Measurements from ENCODE around the gene SUN2.
"Not testable (repeated sequence)": the region's sequence is repeated elsewhere in the genome, so short reads cannot be mapped to it uniquely, and the experiment has no call there.

The SUN2 gene, protein sequence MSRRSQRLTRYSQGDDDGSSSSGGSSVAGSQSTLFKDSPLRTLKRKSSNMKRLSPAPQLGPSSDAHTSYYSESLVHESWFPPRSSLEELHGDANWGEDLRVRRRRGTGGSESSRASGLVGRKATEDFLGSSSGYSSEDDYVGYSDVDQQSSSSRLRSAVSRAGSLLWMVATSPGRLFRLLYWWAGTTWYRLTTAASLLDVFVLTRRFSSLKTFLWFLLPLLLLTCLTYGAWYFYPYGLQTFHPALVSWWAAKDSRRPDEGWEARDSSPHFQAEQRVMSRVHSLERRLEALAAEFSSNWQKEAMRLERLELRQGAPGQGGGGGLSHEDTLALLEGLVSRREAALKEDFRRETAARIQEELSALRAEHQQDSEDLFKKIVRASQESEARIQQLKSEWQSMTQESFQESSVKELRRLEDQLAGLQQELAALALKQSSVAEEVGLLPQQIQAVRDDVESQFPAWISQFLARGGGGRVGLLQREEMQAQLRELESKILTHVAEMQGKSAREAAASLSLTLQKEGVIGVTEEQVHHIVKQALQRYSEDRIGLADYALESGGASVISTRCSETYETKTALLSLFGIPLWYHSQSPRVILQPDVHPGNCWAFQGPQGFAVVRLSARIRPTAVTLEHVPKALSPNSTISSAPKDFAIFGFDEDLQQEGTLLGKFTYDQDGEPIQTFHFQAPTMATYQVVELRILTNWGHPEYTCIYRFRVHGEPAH

DNA sequence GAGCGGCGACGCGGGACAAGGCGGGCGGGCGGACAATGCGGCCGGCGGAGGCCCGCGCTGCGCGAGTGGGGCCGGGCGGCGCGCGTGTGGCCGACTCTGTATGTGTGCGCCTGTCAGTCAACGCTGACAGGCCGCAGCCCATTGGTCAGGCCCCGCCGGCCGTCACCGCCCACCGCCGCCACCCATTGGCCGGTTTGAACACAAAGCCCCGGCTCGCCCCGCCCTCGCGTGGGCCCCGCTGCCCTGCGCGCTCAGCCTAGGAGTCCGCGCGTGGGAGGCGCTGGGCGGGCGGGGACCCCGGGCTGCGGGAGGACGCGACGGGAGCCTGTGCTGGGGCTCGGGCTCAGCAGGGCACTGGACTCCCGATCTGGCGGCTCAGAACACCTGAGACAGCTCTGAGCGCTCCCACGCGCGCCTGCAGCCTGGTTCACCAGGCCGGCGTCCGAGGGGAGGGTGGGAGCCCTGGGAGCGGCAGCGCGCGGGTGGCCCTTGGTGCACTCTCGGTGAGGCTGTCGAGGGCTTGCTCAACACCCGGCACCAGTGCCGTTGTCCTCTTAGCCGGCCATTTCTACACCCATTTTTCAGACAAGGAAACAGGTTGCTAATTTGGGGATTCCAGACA is at the start of gene SUN2:
Gene SUN2, minus strand, starts transcription at position 88 of the 622 bp plus-strand sequence. CDS start 3,370 bp downstream, outside the sequence.
- peak; percentile 53 for DNase-seq

GRCh38 chr22:38805041-38805593 is 49.3 kb upstream of the SUN2 start:
- DNase-seq, result not testable (repeated sequence)

DNA sequence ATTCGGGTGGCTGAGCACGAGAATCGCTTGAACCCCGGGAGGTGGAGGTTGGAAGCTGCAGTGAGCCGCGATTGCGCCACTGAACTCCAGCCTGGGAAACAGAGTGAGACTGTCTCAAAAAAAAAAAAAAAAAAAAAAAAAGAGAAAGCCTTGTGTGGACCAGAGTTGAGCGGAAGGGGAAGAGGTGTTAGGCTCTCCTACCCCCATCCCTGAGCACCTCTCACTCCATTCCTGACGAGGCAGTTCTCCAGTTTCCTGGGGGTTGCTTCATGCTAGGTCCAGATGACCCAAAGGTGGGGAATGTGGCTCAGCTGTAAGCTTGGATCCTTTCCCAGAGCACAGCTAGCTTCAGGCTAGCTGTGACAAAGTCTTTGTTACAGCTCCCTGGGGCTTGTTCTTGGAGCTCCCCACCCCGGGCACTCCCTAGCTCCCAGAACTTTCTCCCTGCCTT is 46.9 kb upstream of the SUN2 start:
- no peak for DNase-seq

GRCh38 chr22:38799265-38800002 is 43.6 kb upstream of the SUN2 start:
- DNase-seq, result no peak

DNA sequence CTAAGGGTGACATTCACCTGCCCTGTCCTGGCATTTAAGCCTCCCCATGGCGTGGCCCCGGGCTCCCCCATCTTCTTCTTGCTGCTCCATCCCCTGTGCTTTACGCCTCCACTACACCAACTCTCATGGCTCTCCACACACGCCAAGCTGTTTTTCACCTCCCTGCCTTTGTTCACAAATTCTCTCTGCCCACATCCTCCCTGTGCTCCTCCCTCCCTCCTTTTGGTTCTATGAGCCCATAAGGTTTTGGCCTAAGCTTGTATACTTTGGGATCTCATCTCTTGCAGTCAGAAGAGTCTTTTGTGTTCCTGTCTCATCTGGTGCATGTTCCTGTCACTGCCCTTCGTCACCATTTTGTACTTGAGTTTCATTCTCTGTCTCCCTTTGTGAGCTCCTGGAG is 42.7 kb upstream of the SUN2 start:
- no peak for DNase-seq

DNA sequence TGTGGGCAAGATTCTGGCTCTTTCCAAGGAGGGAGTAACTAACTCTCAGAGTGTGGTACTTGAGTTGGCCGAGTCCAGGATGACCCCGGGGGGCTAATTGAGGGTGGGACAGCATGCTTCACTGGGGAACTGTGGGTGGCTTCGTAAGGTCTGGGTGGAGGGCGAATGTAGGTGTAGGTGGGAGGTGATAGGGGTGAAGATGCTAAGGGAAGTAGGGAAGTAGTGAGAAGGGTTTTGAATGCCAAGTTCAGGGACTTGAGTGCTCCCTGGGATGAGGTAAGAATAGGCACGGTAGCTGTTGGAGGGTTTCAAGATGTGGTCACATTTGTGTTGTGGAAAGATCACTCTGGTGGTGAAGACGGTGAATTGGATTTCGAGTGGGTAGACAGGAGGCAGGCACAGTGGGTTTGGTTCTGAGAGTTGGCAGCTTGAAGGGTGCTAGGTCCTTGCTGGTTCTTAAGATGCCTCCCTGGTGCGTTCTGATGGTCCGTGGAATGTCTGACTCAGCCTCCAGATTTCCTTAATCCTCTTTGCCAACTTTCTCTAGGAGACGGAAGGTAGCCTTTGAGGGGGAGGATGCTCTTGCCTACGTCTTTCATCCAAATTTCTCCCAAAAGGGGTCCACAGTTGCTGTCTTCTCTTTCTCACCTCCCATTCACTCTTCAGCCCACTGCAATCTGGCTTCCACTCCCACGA is 40.6 kb upstream of the SUN2 start:
- no peak for DNase-seq

- DNase-seq, result no peak
These were observed 39.8 kb upstream of the SUN2 start for GRCh38 chr22:38795569-38795968.

DNA sequence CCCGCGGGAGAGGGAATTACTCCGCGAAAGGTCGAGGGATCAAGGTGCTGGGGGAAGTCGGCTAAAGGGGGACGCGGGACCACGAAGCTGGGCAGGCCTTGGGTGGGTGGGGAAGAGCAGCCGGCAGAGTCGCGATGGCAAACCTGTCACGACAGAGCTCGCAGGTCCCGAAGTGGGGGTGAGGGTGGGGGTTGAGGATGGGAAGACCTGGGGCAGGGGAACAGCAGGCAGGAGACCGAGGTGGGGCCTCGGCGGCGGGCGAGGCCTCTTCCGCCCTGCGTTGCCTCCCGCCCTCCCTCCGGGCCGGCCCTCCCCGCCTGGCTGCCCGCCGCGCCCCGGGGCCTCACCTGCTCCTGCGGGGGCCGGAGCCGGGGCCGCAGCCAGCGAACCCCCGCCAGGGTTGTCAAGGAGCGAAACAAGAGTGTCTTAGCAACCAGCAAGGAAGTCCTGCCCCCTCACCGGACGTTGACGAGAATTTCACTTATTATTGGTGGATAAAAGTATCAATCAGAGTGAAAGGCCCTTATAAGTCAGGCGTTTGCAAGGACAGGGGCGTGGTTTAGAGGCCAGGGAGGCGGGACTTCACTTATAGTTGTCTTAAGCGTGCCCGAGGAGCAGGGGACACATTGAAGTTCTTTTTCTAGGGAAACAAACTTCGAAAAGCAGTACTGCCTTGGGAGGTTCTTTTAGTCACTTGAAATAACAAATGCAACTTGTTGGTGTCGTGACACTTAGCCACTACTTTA is 38.1 kb upstream of the SUN2 start, which contains the start of gene DNAL4:
Gene DNAL4, minus strand, starts transcription at position 423 of the 746 bp plus-strand sequence. CDS start 11,412 bp downstream, outside the sequence.
- peak; percentile 88 for DNase-seq

DNA sequence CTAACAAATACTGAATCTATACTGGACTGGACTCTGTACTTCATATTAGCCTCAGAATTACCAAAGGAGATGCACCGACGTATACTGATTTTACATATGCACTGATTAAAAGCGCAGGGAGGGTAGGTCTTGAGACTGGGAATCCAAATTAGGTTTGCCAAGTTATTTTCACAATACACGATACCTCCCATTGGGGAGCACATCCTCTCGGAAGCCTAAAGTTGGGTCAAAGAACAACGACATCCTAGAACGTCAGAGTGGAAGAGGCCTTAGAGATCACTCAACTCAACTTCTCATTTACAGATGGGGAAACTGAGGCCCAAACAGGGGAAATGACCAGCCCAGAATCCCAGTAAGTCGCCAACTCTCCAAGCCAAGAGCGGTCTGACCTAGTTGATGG is 37.5 kb upstream of the SUN2 start:
- no peak for DNase-seq

DNA sequence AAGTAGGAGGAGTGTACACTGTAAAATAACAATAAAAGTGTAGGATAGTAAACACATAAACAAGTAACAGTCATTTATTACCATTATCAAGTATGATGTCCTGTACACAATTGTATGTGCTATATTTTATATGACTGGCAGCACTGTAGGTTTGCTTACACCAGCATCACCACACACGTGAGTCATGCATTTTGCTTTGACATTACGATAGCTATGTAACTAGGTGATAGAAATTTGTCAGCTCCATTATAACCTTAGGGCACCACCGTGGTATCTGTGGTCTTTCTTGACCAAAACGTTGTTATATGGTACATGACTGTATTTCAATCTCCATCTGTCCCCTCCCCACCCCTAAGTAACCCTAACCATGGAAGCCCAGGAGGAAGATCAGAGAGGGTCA is 37.0 kb upstream of the SUN2 start:
- DNase-seq, result no peak

DNA sequence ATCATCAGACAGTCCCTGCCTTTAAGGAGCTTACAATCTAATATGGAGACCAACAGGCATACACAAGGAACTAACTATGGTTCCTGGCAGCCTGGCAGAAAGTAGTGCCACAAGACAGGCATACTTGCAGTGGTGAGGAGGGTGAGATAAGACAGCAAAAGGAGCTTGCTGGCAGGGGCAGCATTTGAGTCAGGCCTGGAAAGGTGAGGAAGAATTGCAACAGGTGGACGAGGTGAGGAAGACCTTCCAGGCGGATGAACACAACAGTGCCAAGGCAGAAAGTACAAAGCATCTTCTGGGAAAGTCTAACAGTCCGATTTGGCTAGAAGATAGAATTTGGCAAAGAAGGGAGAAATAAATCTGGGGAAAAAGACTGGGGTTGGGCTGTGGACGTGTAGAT is 33.8 kb upstream of the SUN2 start:
- DNase-seq, result no peak

- no peak for DNase-seq
These were observed 33.0 kb upstream of the SUN2 start for GRCh38 chr22:38788846-38789245.

GRCh38 chr22:38788021-38788816 is 32.4 kb upstream of the SUN2 start:
- no peak for DNase-seq

- DNase-seq, result no peak
These were observed 30.8 kb upstream of the SUN2 start for GRCh38 chr22:38786631-38787030.

DNA sequence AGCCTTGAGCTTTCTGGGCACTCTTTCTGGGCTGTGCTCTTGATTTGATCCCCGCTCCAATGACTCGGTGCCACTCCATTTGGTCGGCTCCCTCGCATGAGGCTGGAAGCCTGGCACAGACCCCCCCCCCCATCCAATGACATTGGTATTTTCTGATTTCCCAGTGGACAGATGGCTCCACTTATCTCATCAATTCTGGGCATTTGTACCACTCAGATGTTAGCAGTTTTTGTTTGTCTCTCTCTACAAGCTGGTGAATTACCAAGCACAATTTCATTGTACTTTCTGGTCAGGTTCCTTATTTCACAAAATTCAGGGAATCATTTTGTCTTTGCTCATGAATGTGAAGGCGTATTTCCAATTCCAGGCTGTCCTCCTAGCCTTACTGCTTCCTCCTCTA is 29.1 kb upstream of the SUN2 start:
- DNase-seq, result no peak

DNA sequence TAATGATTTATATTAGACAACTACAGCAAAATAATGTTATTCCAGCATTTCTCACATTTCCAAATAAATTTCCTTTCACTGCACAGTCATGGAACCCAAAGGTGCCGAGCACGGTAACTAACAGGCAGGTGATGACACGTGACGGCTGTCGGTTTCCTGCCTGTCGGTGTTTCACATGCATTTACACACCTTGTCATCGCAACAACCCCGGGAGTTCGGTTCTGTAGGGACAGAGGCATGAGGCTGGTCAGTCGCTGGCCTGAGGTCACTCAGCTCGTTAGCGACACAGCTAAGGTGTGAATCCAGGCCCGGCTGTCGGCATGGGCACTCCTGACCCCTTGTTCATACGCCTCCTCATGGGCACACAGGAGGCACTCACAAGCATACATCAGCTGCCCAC is 28.2 kb upstream of the SUN2 start:
- no peak for DNase-seq

DNA sequence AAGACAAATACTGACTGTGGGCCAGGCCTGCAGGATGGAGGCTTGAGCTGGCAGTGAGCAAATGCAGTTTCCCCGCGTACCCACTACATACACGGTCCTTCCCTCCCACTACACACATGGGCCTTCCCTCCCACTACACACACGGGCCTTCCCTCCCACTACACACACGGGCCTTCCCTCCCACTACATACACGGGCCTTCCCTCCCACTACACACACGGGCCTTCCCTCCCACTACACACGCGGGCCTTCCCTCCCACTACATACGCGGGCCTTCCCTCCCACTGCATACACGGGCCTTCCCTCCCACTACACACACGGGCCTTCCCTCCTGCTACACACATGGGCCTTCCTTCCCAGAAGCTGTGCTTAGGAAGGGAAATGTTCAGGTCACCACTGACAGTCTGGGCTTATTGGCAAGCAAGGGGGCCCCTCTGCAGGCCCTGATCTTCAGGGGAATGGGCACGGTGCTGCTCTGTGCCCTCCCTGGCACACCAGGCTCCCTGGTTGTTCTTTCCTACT is 27.4 kb upstream of the SUN2 start:
- no peak for DNase-seq

DNA sequence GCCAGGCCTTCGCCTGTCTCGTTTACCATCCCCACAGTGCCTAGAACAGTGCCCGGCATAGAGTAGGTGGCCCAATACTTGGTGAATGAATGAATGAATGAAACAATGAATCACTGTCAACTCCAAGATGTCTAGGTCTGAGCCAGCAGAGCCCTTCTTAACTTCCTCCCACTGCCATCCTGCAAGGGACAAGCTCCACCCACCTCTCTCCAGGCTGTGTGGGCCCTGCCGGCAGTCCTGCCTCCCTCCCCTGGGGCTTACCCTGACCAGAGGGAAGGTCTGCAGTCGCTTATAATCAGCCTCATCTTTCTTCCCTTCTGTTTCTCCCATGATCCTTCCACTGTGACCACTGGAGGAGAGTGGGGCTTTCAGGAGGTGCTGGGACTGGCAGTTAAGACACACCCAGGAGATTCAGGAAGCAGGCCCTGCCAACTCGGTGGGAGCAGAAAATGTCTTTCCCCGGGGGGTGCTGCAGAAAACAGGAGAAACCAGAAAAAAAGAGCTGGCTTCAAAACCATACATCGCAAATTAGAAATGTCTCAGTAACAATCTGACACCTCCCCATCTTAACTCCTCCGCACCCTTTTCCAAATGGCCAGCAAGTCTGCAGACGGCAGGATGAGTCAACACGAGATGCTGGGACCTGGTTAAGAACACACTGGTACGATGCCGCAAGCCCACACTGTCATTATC is 26.8 kb upstream of the SUN2 start:
- no peak for DNase-seq

DNA sequence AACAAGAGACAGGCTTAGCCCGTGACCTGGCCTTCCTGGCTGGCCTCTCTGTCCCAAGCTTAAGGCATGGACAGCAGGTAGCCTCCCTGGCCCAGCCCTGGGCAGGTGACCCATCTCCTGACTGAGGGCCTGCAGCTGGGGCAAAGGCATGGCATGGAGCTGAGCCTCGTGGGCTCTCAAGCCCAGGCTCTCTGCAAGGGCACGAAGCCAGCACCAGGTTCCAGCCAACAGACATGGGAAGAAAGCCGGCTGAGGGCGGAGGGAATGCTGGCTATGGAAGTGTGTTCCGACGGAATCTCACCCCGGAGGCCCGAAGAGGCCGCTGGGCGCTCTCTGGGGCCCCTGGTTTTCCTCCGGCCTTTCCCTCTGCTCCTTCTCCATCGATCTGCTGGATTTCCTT is 25.2 kb upstream of the SUN2 start:
- no peak for DNase-seq

Data from NCI-H1048 (cell line).